GM18520 (cell line): Measurements from ENCODE around the gene TRIM16.
A peak's percentile ranks its signal among the peaks of the same experiment; 100 is the strongest.
"Not testable (repeated sequence)": the region's sequence is repeated elsewhere in the genome, so short reads cannot be mapped to it uniquely, and the experiment has no call there.

ENCODE experiments used
- ATAC-seq: cut with Tn5 transposase; IDR thresholded peaks from one replicate; pipeline ENCODE4 v1.9.1; 2021; ENCODE audit not compliant: unreplicated experiment

Gene TRIM16

GRCh38 chr17:15619331-15620058 lies 64.6 kb downstream of the TRIM16 start, which contains the start of gene FBXW10B:
FBXW10B (minus strand) TSS chr17:15619704; CDS start chr17:15619512, 192 bp downstream.
- ATAC-seq = not testable (repeated sequence)

GRCh38 chr17:15616828-15617227 lies 67.3 kb downstream of the TRIM16 start:
- ATAC-seq = not testable (repeated sequence)

GRCh38 chr17:15615850-15616249 lies 68.3 kb downstream of the TRIM16 start:
- ATAC-seq = not testable (repeated sequence)

GRCh38 chr17:15613111-15613510 lies 71.0 kb downstream of the TRIM16 start:
- not testable (repeated sequence) for ATAC-seq

- not testable (repeated sequence) for ATAC-seq
Measured at GRCh38 chr17:15592960-15593359, 91.2 kb downstream of the TRIM16 start.

GRCh38 chr17:15591986-15592385 lies 92.1 kb downstream of the TRIM16 start:
- not testable (repeated sequence) for ATAC-seq

GRCh38 chr17:15590844-15591243 lies 93.3 kb downstream of the TRIM16 start:
- ATAC-seq = not testable (repeated sequence)

- ATAC-seq = peak; percentile 70
Measured at GRCh38 chr17:15589544-15590536, 94.3 kb downstream of the TRIM16 start.

- not testable (repeated sequence) for ATAC-seq
Measured at GRCh38 chr17:15588017-15588416, 96.1 kb downstream of the TRIM16 start.

- ATAC-seq = not testable (repeated sequence)
Measured at GRCh38 chr17:15583313-15583712, 100.8 kb downstream of the TRIM16 start.

- ATAC-seq = not testable (repeated sequence)
Measured at GRCh38 chr17:15581462-15581861, 102.6 kb downstream of the TRIM16 start.
